HS-5 (cell line): ENCODE data around the gene HBG1.
A peak's percentile ranks its signal among the peaks of the same experiment; 100 is the strongest.

Source experiments
- DNase-seq: peaks from one replicate; pipeline ENCODE4 v3.0.0-alpha.2; 2012; ENCODE audit warnings: low read depth

Gene HBG1

GRCh38 chr11:5226732-5227310 lies 22.8 kb downstream of the HBG1 start, which contains the start of gene HBB:
TSS of gene HBB (minus strand) at chr11:5227071. CDS start at chr11:5227021, 50 bp downstream.
- no peak for DNase-seq

GRCh38 chr11:5225480-5225871 lies 24.2 kb downstream of the HBG1 start:
- DNase-seq, result no peak

GRCh38 chr11:5224538-5225479 lies 24.8 kb downstream of the HBG1 start:
- DNase-seq, result no peak

GRCh38 chr11:5223686-5224085 lies 26.0 kb downstream of the HBG1 start:
- DNase-seq, result no peak

- no peak for DNase-seq
Measured at GRCh38 chr11:5223146-5223545, 26.5 kb downstream of the HBG1 start.

GRCh38 chr11:5210376-5210885 lies 39.2 kb downstream of the HBG1 start:
- DNase-seq, result no peak

GRCh38 chr11:5204787-5205186 lies 44.9 kb downstream of the HBG1 start:
- peak; percentile 45 for DNase-seq

GRCh38 chr11:5203366-5203765 lies 46.3 kb downstream of the HBG1 start:
- peak; percentile 23 for DNase-seq

GRCh38 chr11:5200582-5200981 lies 49.1 kb downstream of the HBG1 start, which contains the start of gene OR51V1:
TSS of gene OR51V1 (minus strand) at chr11:5200682. CDS start at chr11:5200682, 0 bp downstream.
- no peak for DNase-seq

GRCh38 chr11:5198285-5198684 lies 51.4 kb downstream of the HBG1 start:
- DNase-seq, result no peak
